HAP-1 (cell line): ENCODE results near the gene VWF.

Experiments used
- DNase-seq, 2 experiments: peaks; one replicate each; pipeline ENCODE4 v3.0.0-alpha.2; 2016 to 2020; ENCODE audit warnings: low spot score in 2 of 2
- H3K27me3 ChIP-seq: fragments of 250-450 bp; sonication (Bioruptor Pico); 2 replicates; pipeline ENCODE4 v1.5.1; 2020; ENCODE audit warnings: low read depth, mild to moderate bottlenecking, moderate library complexity
- H3K36me3 ChIP-seq: fragments of 250-450 bp; sonication (Bioruptor Pico); replicated peaks from 2 replicates; pipeline ENCODE4 v1.5.1; 2020; ENCODE audit warnings: mild to moderate bottlenecking
- H3K4me1 ChIP-seq: fragments of 250-450 bp; sonication (Bioruptor Pico); 2 replicates; pipeline ENCODE4 v1.5.1; 2020; ENCODE audit warnings: mild to moderate bottlenecking
- H3K4me3 ChIP-seq: fragments of 250-450 bp; sonication (Bioruptor Pico); 2 replicates; pipeline ENCODE4 v1.5.1; 2020; ENCODE audit warnings: mild to moderate bottlenecking, moderate library complexity
- H3K9me3 ChIP-seq: fragments of 250-450 bp; sonication (Bioruptor Pico); 2 replicates; pipeline ENCODE4 v1.5.1; 2020; ENCODE audit warnings: mild to moderate bottlenecking, moderate library complexity
- in situ Hi-C: fragments of 300-500 bp; cut with MboI; formaldehyde crosslinking; loops from 3 replicates; pipeline ENCODE4 v1.14.3; 2020; ENCODE audit warnings: low sequenced_read_pairs, inconsistent platforms, mixed read lengths

VWF gene

DNA sequence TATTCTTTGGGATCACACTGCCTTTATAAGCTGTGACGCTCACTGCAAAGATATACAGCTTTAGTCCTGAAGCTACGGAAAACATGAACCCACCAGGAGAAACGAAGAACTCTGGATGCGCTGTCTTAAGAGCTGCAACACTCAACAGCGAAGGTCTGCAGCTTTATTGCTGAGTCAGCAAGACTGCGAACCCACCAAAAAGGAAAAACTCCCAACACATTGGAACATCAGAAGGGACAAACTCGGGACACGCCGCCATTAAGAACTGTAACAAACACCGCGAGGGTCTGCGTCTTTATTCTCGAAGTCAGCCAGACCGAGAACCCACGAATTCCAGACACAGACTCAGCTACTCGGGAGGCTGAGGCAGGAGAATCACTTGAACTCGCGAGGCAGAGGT, 9.2 kb upstream of the VWF start:
- DNase-seq: no peak
- in situ Hi-C loops: no loop called here
- Histone ChIP-seq H3K36me3 (no peaks in the 10 kb centered on the region), H3K4me3 (no peak overlapping the region), H3K4me1 (no peaks in the 10 kb centered on the region), H3K27me3 (no peaks in the 10 kb centered on the region), H3K9me3 (no peaks in the 10 kb centered on the region)

DNA sequence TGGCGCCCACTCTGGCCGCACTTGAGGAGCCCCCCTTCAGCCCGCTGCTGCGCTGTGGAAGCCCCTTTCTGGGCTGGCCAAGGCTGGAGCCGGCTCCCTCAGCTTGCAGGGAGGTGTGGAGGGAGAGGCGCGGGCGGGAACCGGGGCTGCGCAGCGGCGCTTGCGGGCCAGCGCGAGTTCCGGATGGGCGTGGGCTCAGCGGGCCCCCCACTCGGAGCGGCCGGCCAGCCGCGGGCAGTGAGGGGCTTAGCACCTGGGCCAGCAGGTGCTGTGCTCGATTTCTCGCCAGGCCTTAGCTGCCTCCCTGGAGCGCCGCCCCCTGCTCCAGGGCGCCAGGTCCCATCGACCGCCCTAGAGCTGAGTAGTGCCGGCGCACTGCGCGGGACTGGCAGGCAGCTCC, 8.0 kb upstream of the VWF start:
- H3K4me3 ChIP-seq: no peak overlapping the region
- no peaks in the 10 kb centered on the region for H3K4me1 ChIP-seq
- no peaks in the 10 kb centered on the region for H3K9me3 ChIP-seq
- in situ Hi-C loops: no loop called here
- no peak for DNase-seq
- no peaks in the 10 kb centered on the region for H3K36me3 ChIP-seq
- H3K27me3 ChIP-seq: no peaks in the 10 kb centered on the region

DNA sequence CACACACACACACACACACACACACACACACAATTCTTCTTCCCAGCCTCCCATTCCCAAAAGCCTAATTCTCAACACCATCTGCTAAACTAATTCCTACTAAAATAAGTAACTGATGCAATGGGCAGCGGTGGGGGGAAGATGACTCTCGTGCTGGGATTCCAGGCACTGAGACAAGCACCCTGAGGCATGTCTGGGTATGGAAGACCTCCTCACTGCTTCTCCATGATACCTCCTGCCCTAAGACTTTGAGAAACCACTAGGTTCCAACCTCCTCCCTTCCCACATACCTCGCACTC, 789 bp upstream of the VWF start:
- no peaks in the 10 kb centered on the region for H3K36me3 ChIP-seq
- no peak overlapping the region for H3K4me3 ChIP-seq
- DNase-seq: no peak
- H3K9me3 ChIP-seq: no peaks in the 10 kb centered on the region
- no peaks in the 10 kb centered on the region for H3K4me1 ChIP-seq
- no peaks in the 10 kb centered on the region for H3K27me3 ChIP-seq
- in situ Hi-C loops: no loop called here

DNA sequence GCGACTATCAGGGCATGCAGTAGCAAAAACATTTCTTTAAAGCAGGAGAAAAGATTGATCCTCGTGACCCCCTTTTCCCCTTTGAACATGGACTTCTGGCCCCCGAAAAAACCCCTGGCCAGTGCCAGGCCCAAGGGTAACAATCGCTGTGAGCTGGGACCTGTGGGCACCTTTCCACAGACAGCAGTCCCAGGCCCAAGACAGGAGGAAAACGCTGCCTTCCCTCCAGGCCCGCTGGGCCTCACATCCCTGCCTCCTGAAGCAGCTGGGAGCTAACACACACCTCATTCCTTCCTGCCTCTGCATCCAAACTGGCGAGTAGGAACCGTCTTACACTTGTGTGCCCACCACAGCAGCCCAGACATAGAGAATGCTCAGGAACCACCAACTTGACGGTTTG, 1.2 kb downstream of the VWF start:
- Histone ChIP-seq H3K27me3 (no peaks in the 10 kb centered on the region), H3K36me3 (no peaks in the 10 kb centered on the region), H3K9me3 (no peaks in the 10 kb centered on the region), H3K4me3 (no peak overlapping the region), H3K4me1 (no peaks in the 10 kb centered on the region)
- DNase-seq: no peak
- in situ Hi-C loops: no loop called here

DNA sequence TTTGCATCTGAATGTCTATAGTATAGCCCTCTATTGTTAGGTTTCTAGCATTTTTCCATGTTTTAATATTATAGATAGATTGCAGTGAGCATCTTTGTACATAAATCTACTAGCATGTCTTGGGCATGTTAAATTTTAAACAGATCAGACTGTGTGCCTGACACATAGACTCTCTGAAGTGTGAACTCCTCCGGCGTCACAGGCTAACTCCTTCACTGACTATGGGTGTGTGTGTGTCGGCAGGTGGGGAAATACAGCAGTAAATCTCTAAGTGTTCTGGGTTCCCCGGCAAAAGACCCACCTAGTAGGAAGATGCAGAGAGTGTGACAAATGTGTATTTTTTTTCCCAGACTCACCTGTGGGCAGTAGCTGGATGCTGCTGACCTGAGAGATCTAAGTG, 2.3 kb downstream of the VWF start:
- Histone ChIP-seq H3K9me3 (no peaks in the 10 kb centered on the region), H3K27me3 (no peaks in the 10 kb centered on the region), H3K36me3 (no peaks in the 10 kb centered on the region), H3K4me3 (no peak overlapping the region), H3K4me1 (no peaks in the 10 kb centered on the region)
- in situ Hi-C loops: no loop called here
- DNase-seq: no peak

DNA sequence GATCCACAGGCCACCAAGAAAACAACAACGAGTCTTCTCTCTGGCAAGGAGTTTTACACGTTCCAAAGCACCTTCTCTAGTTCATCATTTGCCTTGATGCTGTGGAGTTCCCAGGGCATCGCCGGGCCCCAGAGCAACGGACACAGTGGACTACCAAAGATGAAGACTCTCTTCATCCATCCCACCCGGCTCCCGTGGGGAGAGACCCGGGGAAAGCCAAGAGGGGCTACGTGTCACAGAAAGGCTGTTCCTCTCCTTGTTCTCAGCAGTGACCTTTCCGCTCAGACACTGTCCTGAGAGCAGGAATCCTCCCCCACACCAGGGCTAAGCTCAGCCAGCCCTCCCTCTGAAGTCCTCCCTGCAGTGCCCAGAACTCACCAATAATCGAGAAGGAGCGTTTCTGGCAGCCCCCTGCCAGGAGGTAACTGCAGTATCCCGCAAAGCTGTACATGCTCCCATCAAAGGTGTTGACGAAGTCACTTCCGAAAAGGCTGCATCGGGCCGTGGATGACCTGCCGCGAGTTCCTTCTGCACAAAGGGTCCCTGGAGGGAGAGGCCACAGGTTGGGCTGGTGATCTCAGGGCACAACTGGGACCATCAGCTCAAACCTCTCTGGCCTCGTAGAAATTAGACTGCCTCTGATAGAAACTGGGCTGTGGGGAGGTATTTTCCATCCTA, 3.5 kb downstream of the VWF start:
- no peaks in the 10 kb centered on the region for H3K4me1 ChIP-seq
- H3K36me3 ChIP-seq: no peaks in the 10 kb centered on the region
- DNase-seq: no peak
- in situ Hi-C loops: no loop called here
- no peaks in the 10 kb centered on the region for H3K9me3 ChIP-seq
- no peaks in the 10 kb centered on the region for H3K27me3 ChIP-seq
- no peak overlapping the region for H3K4me3 ChIP-seq

DNA sequence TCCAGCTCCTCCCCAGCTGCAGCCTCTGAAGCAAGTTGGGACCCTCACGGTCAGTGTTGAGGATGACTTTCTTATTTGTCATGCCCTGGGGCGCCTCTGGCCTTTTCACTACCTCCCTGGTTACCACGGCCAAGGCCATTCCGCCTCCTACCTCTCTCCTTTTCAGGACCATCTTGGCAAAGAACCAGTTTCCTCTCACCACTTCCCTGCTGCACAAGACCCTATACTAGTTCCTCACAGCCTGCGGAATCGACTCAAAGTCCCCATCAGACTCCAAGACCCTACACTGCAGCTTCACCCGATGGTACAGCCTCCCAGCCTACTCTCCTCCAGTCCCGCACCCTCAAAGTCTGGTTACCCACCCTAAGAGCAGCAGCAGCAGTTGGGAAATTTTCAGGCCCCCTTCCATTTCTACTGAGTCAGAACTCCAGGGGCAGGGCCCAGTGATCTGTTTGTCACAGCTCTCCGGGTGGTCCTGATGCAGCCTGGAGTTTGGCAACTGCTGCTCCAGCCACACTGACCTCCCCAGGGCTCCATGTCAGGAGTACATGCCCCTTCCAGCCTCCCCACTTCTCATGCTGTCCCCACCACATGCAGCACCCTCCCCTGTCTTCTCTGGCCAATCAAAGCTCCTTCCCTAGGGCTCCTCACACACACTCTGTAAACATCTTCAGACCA, 5.4 kb downstream of the VWF start:
- Histone ChIP-seq H3K36me3 (no peaks in the 10 kb centered on the region), H3K4me1 (no peaks in the 10 kb centered on the region), H3K4me3 (no peak overlapping the region), H3K9me3 (no peaks in the 10 kb centered on the region), H3K27me3 (no peaks in the 10 kb centered on the region)
- no peak for DNase-seq
- in situ Hi-C loops: no loop called here

DNA sequence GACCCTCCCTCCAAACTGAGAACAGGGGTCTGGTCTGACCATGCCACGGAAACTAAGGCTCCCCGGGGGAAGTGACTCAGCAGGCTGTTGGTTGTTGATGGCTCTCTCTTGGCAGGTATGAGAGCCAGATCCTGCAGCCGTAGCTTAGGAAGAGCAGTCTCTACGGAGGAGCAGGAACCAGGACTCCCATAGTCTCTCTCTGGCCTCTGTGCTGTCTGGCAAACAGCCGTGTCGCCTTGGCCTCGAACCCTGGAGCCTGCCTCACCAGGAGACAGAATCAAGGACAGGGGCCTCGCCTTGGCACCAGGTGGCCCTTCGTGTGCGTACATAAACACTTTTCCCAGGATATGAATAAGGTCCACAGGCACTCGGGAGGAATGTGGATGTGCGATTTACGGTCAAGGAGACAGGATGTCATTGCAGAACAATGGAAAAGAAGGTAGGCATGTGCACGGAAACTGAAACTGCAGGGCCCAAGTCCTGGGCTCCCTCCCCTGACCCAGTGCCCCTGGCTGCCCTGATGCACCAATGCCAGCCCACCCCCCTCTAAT, 7.9 kb downstream of the VWF start:
- Histone ChIP-seq H3K9me3 (no peaks in the 10 kb centered on the region), H3K4me3 (no peak overlapping the region), H3K27me3 (no peaks in the 10 kb centered on the region), H3K4me1 (no peaks in the 10 kb centered on the region), H3K36me3 (no peaks in the 10 kb centered on the region)
- no peak for DNase-seq
- in situ Hi-C loops: no loop called here

DNA sequence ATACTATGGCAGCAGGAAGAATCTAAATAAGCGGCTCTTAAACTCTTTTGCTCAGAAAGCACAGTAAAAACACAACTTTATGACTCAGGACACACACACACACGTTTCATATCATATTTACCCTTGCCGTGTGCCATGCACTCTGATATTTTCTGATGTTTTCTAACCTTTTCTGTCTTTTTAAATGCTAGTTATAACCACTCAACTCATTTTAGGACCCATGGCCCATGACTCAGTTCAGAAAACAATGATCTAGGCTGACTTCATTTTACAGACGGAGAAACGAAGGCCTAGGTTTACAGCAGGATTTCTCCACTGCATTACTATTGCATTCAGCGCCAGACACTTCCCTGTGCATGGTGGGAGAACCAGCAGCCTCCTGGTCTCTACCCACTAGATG, 9.1 kb downstream of the VWF start:
- no peak for DNase-seq
- H3K36me3 ChIP-seq: no peaks in the 10 kb centered on the region

DNA sequence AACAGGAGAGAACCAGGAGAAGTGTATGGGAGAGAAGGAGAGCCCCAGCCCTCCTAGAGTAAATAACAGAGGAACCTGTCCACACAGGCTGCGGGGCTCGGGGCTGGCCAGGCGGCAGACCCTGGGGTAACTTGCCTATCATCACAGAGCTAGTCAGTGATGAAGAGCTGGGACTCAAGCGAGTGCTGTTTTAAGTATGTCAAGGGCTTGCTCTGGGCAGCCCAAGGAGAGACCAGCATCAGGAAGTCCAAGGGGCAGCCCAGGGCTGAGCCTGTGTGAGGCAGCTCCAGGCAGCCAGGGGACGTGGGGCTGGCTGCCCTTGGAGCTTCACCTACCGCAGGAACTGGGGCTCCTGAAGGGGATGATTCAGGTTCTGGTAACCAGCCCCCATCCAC, 10.0 kb downstream of the VWF start:
- DNase-seq: no peak
- no peaks in the 10 kb centered on the region for H3K9me3 ChIP-seq
- no peaks in the 10 kb centered on the region for H3K27me3 ChIP-seq
- no peaks in the 10 kb centered on the region for H3K4me1 ChIP-seq
- no peaks in the 10 kb centered on the region for H3K36me3 ChIP-seq
- in situ Hi-C loops: no loop called here
- no peak overlapping the region for H3K4me3 ChIP-seq

More for the DNA sequence above, 9.1 kb downstream of the VWF start:
- Histone ChIP-seq H3K4me3 (no peak overlapping the region), H3K4me1 (no peaks in the 10 kb centered on the region), H3K9me3 (no peaks in the 10 kb centered on the region), H3K27me3 (no peaks in the 10 kb centered on the region)
- in situ Hi-C loops: no loop called here

DNA sequence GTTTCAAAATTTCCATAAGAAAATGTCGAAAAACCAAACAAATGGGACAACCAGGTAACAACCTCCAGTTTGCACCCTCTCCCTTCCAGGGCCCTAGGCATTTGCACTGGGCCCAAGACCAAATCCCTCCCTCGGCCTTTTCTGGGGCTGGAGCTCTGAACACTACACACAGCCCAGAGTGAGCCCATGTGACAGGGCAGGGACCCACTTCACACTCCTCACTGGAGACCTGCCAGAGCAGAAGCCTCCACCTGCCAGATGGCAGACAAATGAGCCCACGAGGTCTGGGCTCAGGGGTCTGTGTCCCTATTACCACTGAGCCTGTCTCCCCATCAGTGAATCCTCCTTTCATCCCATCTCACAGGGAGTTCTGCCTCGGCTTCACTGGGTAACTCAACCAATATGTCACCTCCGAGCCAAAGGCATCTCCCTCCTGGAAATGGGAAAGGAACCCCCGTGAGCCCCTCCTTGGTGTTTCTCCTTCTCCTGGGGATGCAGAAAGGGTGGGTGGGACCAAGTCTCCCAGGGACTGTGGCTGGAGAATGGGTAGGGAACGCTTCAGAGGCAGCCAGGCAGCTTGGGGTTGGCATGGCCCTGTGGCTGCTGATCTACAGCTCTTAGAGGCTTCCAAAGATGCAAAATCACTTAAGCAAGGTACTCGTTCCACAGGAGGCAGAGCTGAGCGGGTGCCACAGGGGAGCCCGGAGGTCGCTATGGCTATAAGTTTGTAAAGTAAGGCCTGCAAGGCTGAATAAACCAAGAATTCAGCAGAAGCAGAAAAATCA, 10.6 kb downstream of the VWF start:
- in situ Hi-C loops: no loop called here

DNA sequence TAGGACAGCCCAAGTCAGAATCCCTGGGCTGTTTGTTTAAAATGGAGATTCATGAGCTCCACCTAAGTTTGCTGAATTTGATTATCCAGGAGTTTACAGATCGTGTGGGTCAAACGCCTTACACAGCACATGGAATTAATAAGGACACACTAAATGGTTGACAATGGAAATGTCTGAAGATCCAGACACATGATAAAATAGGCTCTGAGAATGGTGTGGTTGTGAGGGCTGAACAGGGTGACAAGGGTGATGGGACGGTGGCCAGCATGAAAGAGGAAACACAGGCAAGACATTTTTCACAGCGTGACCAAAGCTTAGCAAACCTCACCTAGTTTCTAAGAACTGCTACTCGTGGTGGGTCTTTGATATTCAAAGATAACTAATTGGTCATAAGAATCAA, 12.5 kb downstream of the VWF start:
- in situ Hi-C loops: no loop called here

More for the DNA sequence above, 10.6 kb downstream of the VWF start:
- Histone ChIP-seq H3K4me1 (no peaks in the 10 kb centered on the region), H3K4me3 (no peak overlapping the region), H3K27me3 (no peaks in the 10 kb centered on the region), H3K9me3 (no peaks in the 10 kb centered on the region), H3K36me3 (no peaks in the 10 kb centered on the region)
- no peak for DNase-seq

DNA sequence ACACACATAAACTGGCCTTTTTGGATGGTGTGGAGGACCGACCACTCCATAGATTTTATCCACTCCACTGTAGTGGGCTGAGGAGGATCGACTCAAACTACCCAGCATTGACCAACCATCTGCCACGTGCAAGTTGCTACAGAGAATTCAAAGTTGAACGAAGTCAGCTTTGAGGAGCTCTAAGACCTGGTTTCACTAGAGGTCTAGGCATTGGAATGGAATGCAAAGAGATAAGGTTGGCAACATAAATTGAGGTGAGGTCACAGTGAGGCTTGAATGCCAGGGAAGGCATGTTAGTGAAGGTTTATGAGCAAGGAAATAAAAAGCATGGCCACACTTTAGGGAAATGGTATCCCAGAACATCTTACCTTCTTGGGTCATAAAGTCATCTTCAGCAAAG, 14.5 kb downstream of the VWF start:
- Histone ChIP-seq H3K36me3 (no peaks in the 10 kb centered on the region), H3K9me3 (no peaks in the 10 kb centered on the region), H3K4me1 (no peaks in the 10 kb centered on the region), H3K27me3 (no peaks in the 10 kb centered on the region), H3K4me3 (no peak overlapping the region)
- in situ Hi-C loops: no loop called here
- no peak for DNase-seq

More for the DNA sequence above, 12.5 kb downstream of the VWF start:
- Histone ChIP-seq H3K36me3 (no peaks in the 10 kb centered on the region), H3K4me1 (no peaks in the 10 kb centered on the region), H3K27me3 (no peaks in the 10 kb centered on the region), H3K9me3 (no peaks in the 10 kb centered on the region), H3K4me3 (no peak overlapping the region)
- DNase-seq: no peak

DNA sequence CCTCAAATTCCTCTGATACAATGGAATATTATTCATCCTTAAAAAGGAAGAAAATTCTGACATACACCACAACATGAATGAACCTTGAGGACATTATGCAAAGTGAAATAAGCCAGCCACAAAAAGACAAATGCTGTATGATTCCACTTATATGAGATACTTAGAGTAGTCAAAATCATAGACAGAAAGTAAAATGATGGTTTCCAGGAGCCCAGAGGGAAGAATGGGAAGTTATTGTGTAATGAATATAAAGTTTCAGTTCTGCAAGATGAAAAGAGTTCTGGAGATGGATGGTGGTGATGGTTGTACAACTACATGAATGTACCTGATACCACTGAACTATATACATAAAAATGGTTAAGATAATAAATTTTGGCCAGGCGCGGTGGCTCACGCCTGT, 18.3 kb downstream of the VWF start:
- H3K4me1 ChIP-seq: no peaks in the 10 kb centered on the region
- H3K36me3 ChIP-seq: no peaks in the 10 kb centered on the region
- DNase-seq: no peak
- H3K27me3 ChIP-seq: no peaks in the 10 kb centered on the region
- in situ Hi-C loops: no loop called here
- no peak overlapping the region for H3K4me3 ChIP-seq
- H3K9me3 ChIP-seq: no peaks in the 10 kb centered on the region
